Measurements from ENCODE around the gene CSNK1A1L.

GRCh38 chr13:37097076-37097475, 8.4 kb downstream of the CSNK1A1L start:
- no peak for TF ChIP-seq POLR2A (IDR thresholded peaks at IDR 0.05)
- TF ChIP-seq, protein P1, sequence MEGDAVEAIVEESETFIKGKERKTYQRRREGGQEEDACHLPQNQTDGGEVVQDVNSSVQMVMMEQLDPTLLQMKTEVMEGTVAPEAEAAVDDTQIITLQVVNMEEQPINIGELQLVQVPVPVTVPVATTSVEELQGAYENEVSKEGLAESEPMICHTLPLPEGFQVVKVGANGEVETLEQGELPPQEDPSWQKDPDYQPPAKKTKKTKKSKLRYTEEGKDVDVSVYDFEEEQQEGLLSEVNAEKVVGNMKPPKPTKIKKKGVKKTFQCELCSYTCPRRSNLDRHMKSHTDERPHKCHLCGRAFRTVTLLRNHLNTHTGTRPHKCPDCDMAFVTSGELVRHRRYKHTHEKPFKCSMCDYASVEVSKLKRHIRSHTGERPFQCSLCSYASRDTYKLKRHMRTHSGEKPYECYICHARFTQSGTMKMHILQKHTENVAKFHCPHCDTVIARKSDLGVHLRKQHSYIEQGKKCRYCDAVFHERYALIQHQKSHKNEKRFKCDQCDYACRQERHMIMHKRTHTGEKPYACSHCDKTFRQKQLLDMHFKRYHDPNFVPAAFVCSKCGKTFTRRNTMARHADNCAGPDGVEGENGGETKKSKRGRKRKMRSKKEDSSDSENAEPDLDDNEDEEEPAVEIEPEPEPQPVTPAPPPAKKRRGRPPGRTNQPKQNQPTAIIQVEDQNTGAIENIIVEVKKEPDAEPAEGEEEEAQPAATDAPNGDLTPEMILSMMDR (IDR thresholded peaks at IDR 0.05), result no peak

All from heart left ventricle (tissue), 13 donors.